ENCODE results near the gene STON1. TPM values are rescaled to one million over a fixed set of nuclear protein-coding genes. Genes with fewer than 3 reads are reported as not detected.

STON1 gene
- total RNA-seq, 1 donor from 2014 or later, result 36.5 TPM

GRCh38 chr2:48638261-48638660, 108.3 kb downstream of the STON1 start:
- Mint-ChIP-seq H3K9me3 (peaks cover 28% of the 10 kb centered on the region), H3K4me3 (no peak overlapping the region), H3K27me3 (ENCODE audit: low read depth) (no peaks in the 10 kb centered on the region), H3K27ac (no peak overlapping the region), H3K4me1 (peaks cover 4% of the 10 kb centered on the region), H3K36me3 (peaks cover 19% of the 10 kb centered on the region)
- no peak for TF ChIP-seq CTCF (IDR thresholded peaks at IDR 0.05; ENCODE audit: unreplicated experiment)
- no peak for DNase-seq (ENCODE audit: low spot score in 2 of 2, unreplicated experiment in 2 of 2)

Other genes with a start within 250 kb of the STON1 start
- gene FOXN2, start 215.5 kb upstream of the STON1 start, total RNA-seq, result 10.1 to 12.9 TPM (median 12.8 TPM) in 3 replicates
- 33.0 to 36.2 TPM (median 34.1 TPM) in 3 replicates for gene PPP1R21, start 89.4 kb upstream of the STON1 start, total RNA-seq
- gene GTF2A1L, start 87.7 kb downstream of the STON1 start, total RNA-seq, result 0.69 TPM in 1 of 3 replicates, not detected in the others
- gene LHCGR, start 225.6 kb downstream of the STON1 start, total RNA-seq, result 0.13 TPM in 1 of 3 replicates, not detected in the others